ENCODE data around the gene MMS22L. TPM values are rescaled to one million over a fixed set of nuclear protein-coding genes. Genes with fewer than 3 reads are reported as not detected.

Gene MMS22L
- total RNA-seq, 2 experiments from 2014 or later = 41.7 to 45.1 TPM

DNA sequence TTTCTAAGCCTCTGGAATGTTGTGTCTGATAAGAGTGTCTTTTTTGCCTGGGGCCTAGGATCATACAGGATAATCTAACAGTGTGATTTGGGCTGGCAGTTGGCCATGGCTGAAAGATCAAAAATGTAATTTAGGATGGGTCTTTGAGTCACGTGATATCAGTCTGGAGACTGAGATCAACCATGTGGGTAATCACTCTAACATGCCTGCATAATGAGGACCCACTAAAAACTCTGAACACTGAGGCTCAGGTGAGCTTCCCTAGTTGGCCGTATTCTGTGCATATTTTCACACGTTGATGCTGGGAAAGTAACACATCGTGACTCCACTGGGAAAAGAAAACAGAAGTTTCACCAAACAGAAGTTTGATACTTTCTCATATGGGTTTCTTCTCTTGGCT, 6.3 kb upstream of the MMS22L start:
- Mint-ChIP-seq H3K4me3 (no peak overlapping the region), H3K9me3 (ENCODE audit: insufficient read depth) (peaks cover 3% of the 10 kb centered on the region), H3K27me3 (ENCODE audit: low read depth) (peaks cover 22% of the 10 kb centered on the region), H3K4me1 (ENCODE audit: low read depth) (peaks cover 1% of the 10 kb centered on the region), H3K27ac (no peak overlapping the region), H3K36me3 (ENCODE audit: low read depth) (peaks cover 2% of the 10 kb centered on the region)
- ATAC-seq (no peak), DNase-seq (no peak)
- CTCF ChIA-PET = no interaction called here
- POLR2A ChIA-PET = no interaction called here

DNA sequence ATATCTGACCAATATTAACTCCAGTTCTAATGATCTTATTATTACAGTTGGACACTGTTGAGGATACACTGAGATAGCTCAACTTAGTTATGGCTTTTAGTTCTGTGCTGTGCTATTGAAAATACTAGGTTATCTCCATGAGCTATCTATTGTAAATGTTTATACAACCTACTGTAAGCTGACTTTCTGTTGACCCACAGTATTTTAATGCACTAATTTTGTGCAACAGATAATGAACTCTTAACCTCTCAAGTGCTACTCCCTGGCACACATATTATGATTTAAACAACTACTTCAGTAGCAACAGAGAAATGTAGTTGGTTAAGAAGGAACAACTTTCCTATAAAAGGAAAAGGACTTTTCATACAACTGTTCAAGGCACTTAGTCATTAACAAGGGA, 5.2 kb upstream of the MMS22L start:
- H3K27ac Mint-ChIP-seq = no peak overlapping the region
- DNase-seq = no peak
- CTCF ChIA-PET = no interaction called here
- peaks cover 14% of the 10 kb centered on the region for H3K27me3 Mint-ChIP-seq (ENCODE audit: low read depth)
- H3K4me3 Mint-ChIP-seq = no peak overlapping the region
- H3K9me3 Mint-ChIP-seq (ENCODE audit: insufficient read depth) = peaks cover 3% of the 10 kb centered on the region
- H3K4me1 Mint-ChIP-seq (ENCODE audit: low read depth) = peaks cover 11% of the 10 kb centered on the region
- no peak for ATAC-seq
- H3K36me3 Mint-ChIP-seq (ENCODE audit: low read depth) = peaks cover 5% of the 10 kb centered on the region
- POLR2A ChIA-PET = no interaction called here

GRCh38 chr6:97282238-97282725, 734 bp downstream of the MMS22L start:
- no peaks in the 10 kb centered on the region for H3K9me3 Mint-ChIP-seq (ENCODE audit: insufficient read depth)
- no peak for ATAC-seq
- peak overlapping the region; percentile 97 for H3K4me3 Mint-ChIP-seq
- DNase-seq = no peak
- peak overlapping the region; percentile 91 for H3K27ac Mint-ChIP-seq
- CTCF ChIA-PET = no interaction called here
- H3K36me3 Mint-ChIP-seq (ENCODE audit: low read depth) = peaks cover 44% of the 10 kb centered on the region
- peaks cover 46% of the 10 kb centered on the region for H3K4me1 Mint-ChIP-seq (ENCODE audit: low read depth)
- POLR2A ChIA-PET = no interaction called here
- H3K27me3 Mint-ChIP-seq (ENCODE audit: low read depth) = peaks cover 2% of the 10 kb centered on the region

DNA sequence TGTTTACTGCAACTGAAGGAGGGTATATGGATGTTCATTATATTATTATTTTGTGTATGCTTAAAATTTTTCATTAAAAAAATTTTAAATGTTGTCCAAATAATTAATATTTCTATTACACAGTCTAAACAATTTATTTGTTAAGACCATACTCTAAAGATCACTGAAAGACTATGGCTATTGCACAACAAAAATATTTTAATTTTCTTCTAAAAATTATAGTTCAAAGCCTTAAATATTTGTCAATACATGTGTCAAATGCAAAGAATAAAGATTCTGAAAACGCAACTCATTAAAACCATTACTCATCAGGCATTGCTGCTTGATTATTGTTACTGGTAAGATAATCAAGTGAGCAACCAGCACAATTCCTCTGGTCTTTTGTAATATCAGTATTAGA, 2.2 kb downstream of the MMS22L start:
- ATAC-seq = no peak
- H3K9me3 Mint-ChIP-seq (ENCODE audit: insufficient read depth) = no peaks in the 10 kb centered on the region
- H3K4me3 Mint-ChIP-seq = peak overlapping the region; percentile 97
- DNase-seq = no peak
- CTCF ChIA-PET = no interaction called here
- H3K27ac Mint-ChIP-seq = no peak overlapping the region
- POLR2A ChIA-PET = no interaction called here
- H3K27me3 Mint-ChIP-seq (ENCODE audit: low read depth) = no peaks in the 10 kb centered on the region
- H3K4me1 Mint-ChIP-seq (ENCODE audit: low read depth) = peaks cover 47% of the 10 kb centered on the region
- H3K36me3 Mint-ChIP-seq (ENCODE audit: low read depth) = peaks cover 52% of the 10 kb centered on the region

DNA sequence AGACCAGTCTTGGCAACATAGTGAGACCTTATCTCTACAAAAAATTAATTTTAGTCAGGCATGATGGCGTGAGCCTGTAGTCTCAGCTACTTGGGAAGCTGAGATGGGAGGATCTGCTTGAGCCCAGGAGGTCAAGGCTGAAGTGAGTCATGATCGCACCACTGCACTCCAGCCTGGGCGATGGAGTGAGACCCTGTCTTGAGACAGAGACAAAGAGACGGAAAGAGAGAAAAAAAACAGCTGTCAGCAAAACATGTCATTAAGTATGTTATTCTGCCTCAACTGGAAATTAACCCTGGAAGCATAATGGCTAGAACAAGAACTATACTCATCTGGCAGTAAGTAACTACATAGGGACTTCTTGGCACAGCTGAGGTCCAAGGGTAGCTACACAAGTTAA, 7.2 kb downstream of the MMS22L start:
- Mint-ChIP-seq H3K27ac (no peak overlapping the region), H3K9me3 (ENCODE audit: insufficient read depth) (no peaks in the 10 kb centered on the region), H3K27me3 (ENCODE audit: low read depth) (no peaks in the 10 kb centered on the region), H3K4me1 (ENCODE audit: low read depth) (peaks cover 25% of the 10 kb centered on the region), H3K36me3 (ENCODE audit: low read depth) (peaks cover 64% of the 10 kb centered on the region), H3K4me3 (no peak overlapping the region)
- DNase-seq (no peak), ATAC-seq (no peak)
- CTCF ChIA-PET = no interaction called here
- POLR2A ChIA-PET = no interaction called here

GRCh38 chr6:97269821-97270220, 13.2 kb downstream of the MMS22L start:
- POLR2A ChIA-PET = no interaction called here
- Mint-ChIP-seq H3K36me3 (ENCODE audit: low read depth) (peaks cover 51% of the 10 kb centered on the region), H3K4me1 (ENCODE audit: low read depth) (no peaks in the 10 kb centered on the region), H3K9me3 (ENCODE audit: insufficient read depth) (no peaks in the 10 kb centered on the region), H3K27ac (no peak overlapping the region), H3K4me3 (no peak overlapping the region), H3K27me3 (ENCODE audit: low read depth) (no peaks in the 10 kb centered on the region)
- ATAC-seq = no peak
- no peak for DNase-seq
- CTCF ChIA-PET = no interaction called here

- Mint-ChIP-seq H3K9me3 (ENCODE audit: insufficient read depth) (no peaks in the 10 kb centered on the region), H3K27me3 (ENCODE audit: low read depth) (no peaks in the 10 kb centered on the region), H3K27ac (no peak overlapping the region), H3K4me3 (no peak overlapping the region), H3K36me3 (ENCODE audit: low read depth) (peaks cover 73% of the 10 kb centered on the region), H3K4me1 (ENCODE audit: low read depth) (no peaks in the 10 kb centered on the region)
- POLR2A ChIA-PET = no interaction called here
- DNase-seq (no peak), ATAC-seq (no peak)
- CTCF ChIA-PET = no interaction called here
Observed at GRCh38 chr6:97262676-97263075, 20.3 kb downstream of the MMS22L start.

GRCh38 chr6:97246842-97247241, 36.2 kb downstream of the MMS22L start:
- Mint-ChIP-seq H3K36me3 (ENCODE audit: low read depth) (peaks cover 54% of the 10 kb centered on the region), H3K4me3 (no peak overlapping the region), H3K27me3 (ENCODE audit: low read depth) (no peaks in the 10 kb centered on the region), H3K27ac (no peak overlapping the region), H3K4me1 (ENCODE audit: low read depth) (no peaks in the 10 kb centered on the region), H3K9me3 (ENCODE audit: insufficient read depth) (no peaks in the 10 kb centered on the region)
- no peak for ATAC-seq
- ChIA-PET POLR2A (no interaction called here), CTCF (no interaction called here)
- no peak for DNase-seq

DNA sequence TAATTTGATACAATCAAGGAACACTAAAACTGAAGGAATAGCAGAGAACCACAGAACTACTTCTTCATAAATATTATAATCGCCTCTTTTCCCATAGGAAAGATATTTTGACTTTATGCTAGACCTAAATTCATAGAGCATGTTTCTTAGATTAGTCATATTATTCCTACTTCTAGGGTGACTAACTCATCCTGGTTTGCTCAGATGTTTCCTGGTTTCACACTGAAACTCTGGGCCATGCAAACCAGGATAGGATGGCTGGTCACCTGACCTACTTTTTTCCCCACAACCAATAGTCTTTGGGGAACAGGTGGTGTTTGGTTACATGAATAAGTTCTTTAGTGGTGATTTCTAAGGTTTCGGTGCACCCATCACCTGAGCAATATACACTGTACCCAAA, 42.8 kb downstream of the MMS22L start:
- DNase-seq (no peak), ATAC-seq (no peak)
- peaks cover 64% of the 10 kb centered on the region for H3K36me3 Mint-ChIP-seq (ENCODE audit: low read depth)
- H3K9me3 Mint-ChIP-seq (ENCODE audit: insufficient read depth) = no peaks in the 10 kb centered on the region
- H3K27me3 Mint-ChIP-seq (ENCODE audit: low read depth) = no peaks in the 10 kb centered on the region
- ChIA-PET CTCF (no interaction called here), POLR2A (no interaction called here)
- H3K4me3 Mint-ChIP-seq = no peak overlapping the region
- no peaks in the 10 kb centered on the region for H3K4me1 Mint-ChIP-seq (ENCODE audit: low read depth)
- H3K27ac Mint-ChIP-seq = no peak overlapping the region

- Mint-ChIP-seq H3K36me3 (ENCODE audit: low read depth) (peaks cover 67% of the 10 kb centered on the region), H3K4me1 (ENCODE audit: low read depth) (no peaks in the 10 kb centered on the region), H3K9me3 (ENCODE audit: insufficient read depth) (no peaks in the 10 kb centered on the region), H3K4me3 (no peak overlapping the region), H3K27ac (no peak overlapping the region), H3K27me3 (ENCODE audit: low read depth) (no peaks in the 10 kb centered on the region)
- ChIA-PET CTCF (no interaction called here), POLR2A (no interaction called here)
- no peak for DNase-seq
- no peak for ATAC-seq
Observed at GRCh38 chr6:97231911-97232310, 51.1 kb downstream of the MMS22L start.

- peak overlapping the region; percentile 8 for H3K27ac Mint-ChIP-seq
- POLR2A ChIA-PET = no interaction called here
- no peak for ATAC-seq
- DNase-seq = no peak
- H3K4me3 Mint-ChIP-seq = no peak overlapping the region
- H3K4me1 Mint-ChIP-seq (ENCODE audit: low read depth) = no peaks in the 10 kb centered on the region
- CTCF ChIA-PET = no interaction called here
- H3K27me3 Mint-ChIP-seq (ENCODE audit: low read depth) = no peaks in the 10 kb centered on the region
- H3K9me3 Mint-ChIP-seq (ENCODE audit: insufficient read depth) = no peaks in the 10 kb centered on the region
- peaks cover 33% of the 10 kb centered on the region for H3K36me3 Mint-ChIP-seq (ENCODE audit: low read depth)
Observed at GRCh38 chr6:97222903-97223302, 60.1 kb downstream of the MMS22L start.

DNA sequence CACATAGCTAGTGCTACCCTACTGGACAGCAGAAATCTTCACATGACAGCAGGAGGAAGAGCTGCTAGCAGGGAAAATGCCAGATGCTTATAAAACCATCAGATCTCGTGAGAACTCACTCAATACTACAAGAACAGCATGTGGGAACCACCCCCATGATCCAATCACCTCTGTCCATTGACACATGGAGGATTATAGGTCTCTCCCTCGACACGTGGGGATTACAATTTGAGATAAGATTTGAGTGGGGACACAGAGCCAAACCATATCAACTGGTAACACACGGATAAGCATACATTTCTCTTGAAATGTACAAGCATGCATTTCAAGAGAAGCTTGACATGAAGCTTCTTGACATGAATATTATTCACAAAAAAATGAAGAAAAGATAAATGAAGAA, 64.1 kb downstream of the MMS22L start:
- ChIA-PET POLR2A (no interaction called here), CTCF (interaction anchor here (1.0 to 1.2 kb wide), 2 partner anchors 14 to 657 kb away, joined by 3 read pairs; no protein-coding TSS in a partner anchor)
- peaks cover 5% of the 10 kb centered on the region for H3K4me1 Mint-ChIP-seq (ENCODE audit: low read depth)
- H3K4me3 Mint-ChIP-seq = no peak overlapping the region
- H3K27ac Mint-ChIP-seq = no peak overlapping the region
- no peaks in the 10 kb centered on the region for H3K27me3 Mint-ChIP-seq (ENCODE audit: low read depth)
- H3K36me3 Mint-ChIP-seq (ENCODE audit: low read depth) = peaks cover 27% of the 10 kb centered on the region
- DNase-seq (no peak), ATAC-seq (no peak)
- H3K9me3 Mint-ChIP-seq (ENCODE audit: insufficient read depth) = no peaks in the 10 kb centered on the region

DNA sequence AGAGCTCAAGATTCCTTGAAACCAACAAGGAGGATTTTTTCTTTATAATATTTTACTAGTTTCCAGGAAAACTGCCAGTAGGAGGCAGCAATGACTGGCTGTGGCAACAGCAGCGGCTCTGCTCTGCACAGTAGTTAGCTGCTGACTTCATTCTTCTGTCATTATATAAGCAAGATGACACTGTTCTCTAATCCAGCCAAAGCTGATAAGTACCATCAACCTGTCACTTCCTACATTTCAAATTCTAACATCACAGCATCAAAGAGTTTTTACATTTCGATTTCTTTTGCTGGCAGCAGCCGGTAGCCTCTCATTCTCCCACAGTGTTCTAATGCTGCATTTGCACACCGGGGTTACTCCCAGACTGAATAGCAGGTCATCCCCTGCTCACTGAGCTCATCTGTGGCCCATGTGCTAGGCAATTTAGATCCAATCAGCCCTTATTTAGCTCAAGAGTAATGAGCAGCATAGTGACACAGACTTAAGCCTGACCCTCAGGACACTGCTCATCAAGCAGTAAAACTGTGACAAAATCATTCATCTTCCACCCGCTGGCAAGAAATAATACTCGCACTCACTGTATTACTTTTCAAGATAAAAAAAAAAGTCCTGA, 67.8 kb downstream of the MMS22L start:
- H3K27me3 Mint-ChIP-seq (ENCODE audit: low read depth) = no peaks in the 10 kb centered on the region
- POLR2A ChIA-PET = no interaction called here
- no peaks in the 10 kb centered on the region for H3K9me3 Mint-ChIP-seq (ENCODE audit: insufficient read depth)
- no peak for ATAC-seq
- H3K36me3 Mint-ChIP-seq (ENCODE audit: low read depth) = peaks cover 33% of the 10 kb centered on the region
- no peak overlapping the region for H3K4me3 Mint-ChIP-seq
- peaks cover 5% of the 10 kb centered on the region for H3K4me1 Mint-ChIP-seq (ENCODE audit: low read depth)
- CTCF ChIA-PET = interaction anchor here (0.9 to 2.0 kb wide), 5 partner anchors 12 to 182 kb away, joined by 3 to 6 read pairs (median 5); no protein-coding TSS in a partner anchor
- H3K27ac Mint-ChIP-seq = peak overlapping the region; percentile 30
- peak; percentile 22 for DNase-seq
